Fibroblast of the aortic adventitia (primary cell): ENCODE data around the gene E4F1. TPM values are rescaled to one million over a fixed set of nuclear protein-coding genes. Genes with fewer than 3 reads are reported as not detected.

Experiments used
- DNase-seq: peaks from one replicate; pipeline ENCODE4 v3.0.0-alpha.2; 2010; ENCODE audit warnings: low read depth
- H3K4me3 ChIP-seq: 2 replicates; pipeline ENCODE4 v1.5.1; 2011; ENCODE audit warnings: low read depth, mild to moderate bottlenecking, control low read depth, low read length, moderate library complexity
- small RNA-seq: library from RNA; depleted of rRNA; stranded (forward); fragments of <200 nt; gene quantifications from one replicate; pipeline ENCODE3, GENCODE V24; 2012
- total RNA-seq: library from RNA; depleted of rRNA; stranded (reverse); fragments of >200 nt; gene quantifications from 2 replicates; pipeline ENCODE4 v1.2.3, GENCODE V29; 2012; ENCODE audit warnings: low replicate concordance
- TF ChIP-seq, protein P1 (sequence below): IDR thresholded peaks from 2 replicates; pipeline ENCODE4 v1.5.1; 2011; ENCODE audit warnings: mild to moderate bottlenecking, low read length, control low read depth, inconsistent platforms; ENCODE audit not compliant: insufficient read depth

The E4F1 gene
- total RNA-seq, 1 donor: 18.7 TPM

GRCh38 chr16:2282866-2283555 lies 59.6 kb downstream of the E4F1 start:
- no peak for DNase-seq
- TF ChIP-seq, protein P1, sequence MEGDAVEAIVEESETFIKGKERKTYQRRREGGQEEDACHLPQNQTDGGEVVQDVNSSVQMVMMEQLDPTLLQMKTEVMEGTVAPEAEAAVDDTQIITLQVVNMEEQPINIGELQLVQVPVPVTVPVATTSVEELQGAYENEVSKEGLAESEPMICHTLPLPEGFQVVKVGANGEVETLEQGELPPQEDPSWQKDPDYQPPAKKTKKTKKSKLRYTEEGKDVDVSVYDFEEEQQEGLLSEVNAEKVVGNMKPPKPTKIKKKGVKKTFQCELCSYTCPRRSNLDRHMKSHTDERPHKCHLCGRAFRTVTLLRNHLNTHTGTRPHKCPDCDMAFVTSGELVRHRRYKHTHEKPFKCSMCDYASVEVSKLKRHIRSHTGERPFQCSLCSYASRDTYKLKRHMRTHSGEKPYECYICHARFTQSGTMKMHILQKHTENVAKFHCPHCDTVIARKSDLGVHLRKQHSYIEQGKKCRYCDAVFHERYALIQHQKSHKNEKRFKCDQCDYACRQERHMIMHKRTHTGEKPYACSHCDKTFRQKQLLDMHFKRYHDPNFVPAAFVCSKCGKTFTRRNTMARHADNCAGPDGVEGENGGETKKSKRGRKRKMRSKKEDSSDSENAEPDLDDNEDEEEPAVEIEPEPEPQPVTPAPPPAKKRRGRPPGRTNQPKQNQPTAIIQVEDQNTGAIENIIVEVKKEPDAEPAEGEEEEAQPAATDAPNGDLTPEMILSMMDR: no peak
- no peak overlapping the region for H3K4me3 ChIP-seq

- DNase-seq: no peak
- H3K4me3 ChIP-seq: no peak overlapping the region
- TF ChIP-seq, protein P1: no peak
These were observed 60.8 kb downstream of the E4F1 start for GRCh38 chr16:2284001-2284770.

- DNase-seq: no peak
These were observed 61.6 kb downstream of the E4F1 start for GRCh38 chr16:2284797-2285576.

More at GRCh38 chr16:2284797-2285576, 61.6 kb downstream of the E4F1 start:
- TF ChIP-seq, protein P1: no peak
- no peak overlapping the region for H3K4me3 ChIP-seq

Small RNA genes lying within 50 kb of the gene (small RNA-seq; reads per million reads assigned to genes)
- gene MIR3677 (0.19 reads per million), gene MIR4717 (not detected)

Other genes starting within 250 kb of the E4F1 start
- not detected in 2 replicates for gene NOXO1, start 242.1 kb upstream of the E4F1 start, total RNA-seq
- gene GFER, start 239.4 kb upstream of the E4F1 start, total RNA-seq: 8.6 and 10.5 TPM in 2 replicates
- 0.98 and 1.4 TPM in 2 replicates for gene SYNGR3, start 233.6 kb upstream of the E4F1 start, total RNA-seq
- 13.8 and 18.8 TPM in 2 replicates for gene ZNF598, start 213.8 kb upstream of the E4F1 start, total RNA-seq
- gene NPW, start 203.8 kb upstream of the E4F1 start, total RNA-seq: 0.45 TPM in 1 of 2 replicates, not detected in the other
- gene NHERF2, start 196.7 kb upstream of the E4F1 start, total RNA-seq: 11.5 and 26.3 TPM in 2 replicates
- gene NTHL1, start 175.8 kb upstream of the E4F1 start, total RNA-seq: 18.8 and 36.1 TPM in 2 replicates
- gene TSC2, start 175.6 kb upstream of the E4F1 start, total RNA-seq: 58.7 and 145 TPM in 2 replicates
- gene PKD1, start 87.7 kb upstream of the E4F1 start, total RNA-seq: 118 and 166 TPM in 2 replicates
- 0.27 and 3.6 TPM in 2 replicates for gene RAB26, start 75.0 kb upstream of the E4F1 start, total RNA-seq
- gene TRAF7, start 67.8 kb upstream of the E4F1 start, total RNA-seq: 64.3 and 91.0 TPM in 2 replicates
- gene CASKIN1, start 27.0 kb upstream of the E4F1 start, total RNA-seq: 0.18 TPM in 1 of 2 replicates, not detected in the other
- 27.4 and 30.8 TPM in 2 replicates for gene MLST8, start 18.1 kb upstream of the E4F1 start, total RNA-seq
- gene BRICD5, start 12.7 kb upstream of the E4F1 start, total RNA-seq: 0.57 and 2.4 TPM in 2 replicates
- gene PGP, start 8.8 kb upstream of the E4F1 start, total RNA-seq: 7.6 and 11.3 TPM in 2 replicates
- gene DNASE1L2, start 12.9 kb downstream of the E4F1 start, total RNA-seq: 0.16 and 0.63 TPM in 2 replicates
- gene ECI1, start 28.0 kb downstream of the E4F1 start, total RNA-seq: 34.9 and 41.1 TPM in 2 replicates
- 49.5 and 94.7 TPM in 2 replicates for gene RNPS1, start 44.5 kb downstream of the E4F1 start, total RNA-seq
- gene ABCA3, start 117.1 kb downstream of the E4F1 start, total RNA-seq: 1.8 and 2.4 TPM in 2 replicates
- 2.2 and 21.1 TPM in 2 replicates for gene CCNF, start 205.9 kb downstream of the E4F1 start, total RNA-seq
- 1.9 and 11.7 TPM in 2 replicates for gene TEDC2, start 236.5 kb downstream of the E4F1 start, total RNA-seq
- gene NTN3, start 247.7 kb downstream of the E4F1 start, total RNA-seq: 0.45 and 2.8 TPM in 2 replicates